ENCODE results near the gene PDGFRB. TPM values are rescaled to one million over a fixed set of nuclear protein-coding genes. Genes with fewer than 3 reads are reported as not detected.

PDGFRB gene
- total and polyA plus RNA-seq, 10 of the 15 experiments (the other 5 are each of a cell fraction or from before 2014, with no cell fraction given), result 0.02 to 3.0 (median 1.0) TPM

- TF ChIP-seq ATF3 (IDR thresholded peaks at IDR 0.05; ENCODE audit: borderline replicate concordance, extremely low read depth, low read depth, low read length) (no peak), STAT3 (IDR thresholded peaks at IDR 0.05; ENCODE audit: low read depth, low read length) (no peak), SREBF1 (IDR thresholded peaks at IDR 0.05; ENCODE audit: low read length) (no peak), CHD1 (IDR thresholded peaks at IDR 0.05; ENCODE audit: low read depth, low read length) (no peak), RCOR1 (conservative IDR thresholded peaks at IDR 0.05; ENCODE audit: low read depth, low read length) (no peak), E2F8 (IDR thresholded peaks at IDR 0.05; ENCODE audit: low read depth, partially characterized antibody) (no peak), MEF2B (IDR thresholded peaks at IDR 0.05; ENCODE audit: partially characterized antibody, poor library complexity, severe bottlenecking) (no peak), FOXK2 (IDR thresholded peaks at IDR 0.05) (no peak), BMI1 (IDR thresholded peaks at IDR 0.05; ENCODE audit: borderline replicate concordance) (no peak), CHD4 (IDR thresholded peaks at IDR 0.05) (no peak)
Observed at GRCh38 chr5:150065886-150066285, 89.8 kb downstream of the PDGFRB start (continued).

DNA sequence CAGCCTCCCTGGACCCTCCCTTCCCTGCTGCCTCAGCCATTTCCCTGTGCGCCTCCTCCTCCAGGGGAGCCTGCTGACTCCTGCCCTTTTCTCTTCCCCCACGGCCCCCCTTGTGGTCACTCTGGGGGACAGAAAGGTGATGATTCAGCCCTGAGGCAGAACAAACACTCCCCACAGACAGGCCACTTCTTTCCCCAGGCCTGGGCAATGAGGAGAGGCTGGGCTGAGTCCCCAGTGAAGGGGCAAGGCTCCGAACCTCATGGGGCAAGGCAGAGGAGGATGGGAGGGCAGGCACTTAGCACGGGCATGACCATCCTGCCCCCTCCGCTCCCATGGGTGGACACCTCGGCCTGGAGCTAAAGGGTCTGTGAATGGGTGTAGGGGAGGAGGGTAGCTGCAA, 90.3 kb downstream of the PDGFRB start:
- Histone ChIP-seq H2AFZ (ENCODE audit: control insufficient read depth, low read depth, low read length) (no peak overlapping the region), H3K9me3 (replicated peaks; ENCODE audit: control insufficient read depth, insufficient read depth, low read length) (no peaks in the 10 kb centered on the region), H3K79me2 (ENCODE audit: control insufficient read depth, insufficient read depth, low read length) (no peaks in the 10 kb centered on the region), H3K27ac (ENCODE audit: control insufficient read depth, insufficient read depth) (no peak overlapping the region), H3K4me3 (no peak overlapping the region), H3K9ac (ENCODE audit: control insufficient read depth, insufficient read depth, low read length) (no peak overlapping the region), H3K4me1 (ENCODE audit: control insufficient read depth, insufficient read depth, low read length) (no peaks in the 10 kb centered on the region), H3K4me2 (ENCODE audit: control insufficient read depth, insufficient read depth) (no peak overlapping the region), H3K27me3 (replicated peaks in 1 of 2; ENCODE audit: control insufficient read depth in 2 of 2, insufficient read depth in 2 of 2, low read length in 1 of 2) (no peaks in the 10 kb centered on the region; a peak in 1 of 4 replicates), H3K36me3 (ENCODE audit: control insufficient read depth in 2 of 2, insufficient read depth in 2 of 2, low read length in 1 of 2) (no peaks in the 10 kb centered on the region), H4K20me1 (ENCODE audit: control insufficient read depth, insufficient read depth) (no peaks in the 10 kb centered on the region)
- no TSS peak for BruUV-seq (replicated peaks)
- SMC1A ChIA-PET (ENCODE audit: uncharacterized antibody, unreplicated experiment), result interaction anchor here (1.1 to 1.6 kb wide), 2 partner anchors 15 to 30 kb away, joined by 3 to 4 read pairs; no protein-coding TSS in a partner anchor
- in situ Hi-C loops (cut with MboI), result no loop called here
- RAD21 ChIA-PET (ENCODE audit: unreplicated experiment), result interaction anchor here (0.9 kb wide), 1 partner anchor 10 kb away, joined by 3 read pairs; no protein-coding TSS in a partner anchor
- CTCF ChIA-PET, result interaction anchor here (1.1 to 3.0 kb wide), 2 partner anchors 10 to 57 kb away, joined by 3 to 12 read pairs; no protein-coding TSS in a partner anchor
- WGBS (ENCODE audit: insufficient coverage, insufficient replicate concordance, low lambda C conversion rate, missing lambda C conversion rate), result 45% methylated on average over 6 of the region's 6 CpGs
- no peak for FAIRE-seq
- POLR2A ChIA-PET, result no interaction called here
- intact Hi-C loops (cut with micrococcal nuclease; ENCODE audit: unreplicated experiment), result no loop called here
- DNase-seq (ENCODE audit: low read depth, low spot score), result no peak
- no peak for ATAC-seq
- TF ChIP-seq SUPT20H (IDR thresholded peaks at IDR 0.05; ENCODE audit: borderline replicate concordance, control insufficient read depth, low read depth, low read length) (no peak), JUNB (IDR thresholded peaks at IDR 0.05) (no peak), TCF12 (IDR thresholded peaks at IDR 0.05; ENCODE audit: low read depth, low read length) (no peak), SMARCA5 (IDR thresholded peaks at IDR 0.05) (no peak), ZBTB11 (CRISPR knock-in tag; IDR thresholded peaks at IDR 0.05) (no peak)
